Measurements from ENCODE around the gene ERVK3-1. TPM values are rescaled to one million over a fixed set of nuclear protein-coding genes. Genes with fewer than 3 reads are reported as not detected.

The ERVK3-1 gene
- polyA plus RNA-seq, 3 donors: 34.6 to 61.5 (median 38.8) TPM

GRCh38 chr19:58279042-58279924, 25.9 kb upstream of the ERVK3-1 start:
- DNase-seq: peak in 2 of 3 donors; percentile 7 to 15
- peaks cover 34 to 36% of the 10 kb centered on the region in 2 donors for H3K36me3 Mint-ChIP-seq
- Histone ChIP-seq H3K4me1 (ENCODE audit: control insufficient read depth in 1 of 2, insufficient read depth in 2 of 2, low read length in 2 of 2) (peaks cover 15 to 25% of the 10 kb centered on the region in 2 donors), H4K20me1 (ENCODE audit: insufficient read depth, low read length) (no peaks in the 10 kb centered on the region), H3K4me3 (replicated peaks in 1 of 3; ENCODE audit: low read depth in 2 of 3, low read length in 3 of 3) (peak overlapping the region; percentile 67 to 91 (median 89)), H2AFZ (ENCODE audit: insufficient read depth, low read depth, low read length, poor library complexity, severe bottlenecking) (peak overlapping the region; percentile 100), H3K36me3 (replicated peaks in 1 of 2; ENCODE audit: control insufficient read depth in 1 of 2, insufficient read depth in 2 of 2, low read length in 2 of 2) (no peaks in the 10 kb centered on the region), H3K27ac (ENCODE audit: low read depth in 1 of 2, low read length in 2 of 2) (peak overlapping the region; percentile 75 to 87), H3K4me2 (replicated peaks; ENCODE audit: extremely low read depth, low read length, poor library complexity, severe bottlenecking) (peak overlapping the region; percentile 96), H3K79me2 (ENCODE audit: insufficient read depth, low read length) (peaks cover 16% of the 10 kb centered on the region), H3K27me3 (ENCODE audit: control insufficient read depth in 2 of 2, insufficient read depth in 2 of 2, low read length in 2 of 2) (no peaks in the 10 kb centered on the region), H3K9me3 (replicated peaks in 1 of 2; ENCODE audit: control insufficient read depth in 1 of 2, insufficient read depth in 1 of 2, low read length in 2 of 2) (peaks cover 41 to 67% of the 10 kb centered on the region in 2 donors), H3K9ac (ENCODE audit: insufficient read depth, low read length, poor library complexity, severe bottlenecking) (peak overlapping the region; percentile 86)
- TF ChIP-seq, protein P1, sequence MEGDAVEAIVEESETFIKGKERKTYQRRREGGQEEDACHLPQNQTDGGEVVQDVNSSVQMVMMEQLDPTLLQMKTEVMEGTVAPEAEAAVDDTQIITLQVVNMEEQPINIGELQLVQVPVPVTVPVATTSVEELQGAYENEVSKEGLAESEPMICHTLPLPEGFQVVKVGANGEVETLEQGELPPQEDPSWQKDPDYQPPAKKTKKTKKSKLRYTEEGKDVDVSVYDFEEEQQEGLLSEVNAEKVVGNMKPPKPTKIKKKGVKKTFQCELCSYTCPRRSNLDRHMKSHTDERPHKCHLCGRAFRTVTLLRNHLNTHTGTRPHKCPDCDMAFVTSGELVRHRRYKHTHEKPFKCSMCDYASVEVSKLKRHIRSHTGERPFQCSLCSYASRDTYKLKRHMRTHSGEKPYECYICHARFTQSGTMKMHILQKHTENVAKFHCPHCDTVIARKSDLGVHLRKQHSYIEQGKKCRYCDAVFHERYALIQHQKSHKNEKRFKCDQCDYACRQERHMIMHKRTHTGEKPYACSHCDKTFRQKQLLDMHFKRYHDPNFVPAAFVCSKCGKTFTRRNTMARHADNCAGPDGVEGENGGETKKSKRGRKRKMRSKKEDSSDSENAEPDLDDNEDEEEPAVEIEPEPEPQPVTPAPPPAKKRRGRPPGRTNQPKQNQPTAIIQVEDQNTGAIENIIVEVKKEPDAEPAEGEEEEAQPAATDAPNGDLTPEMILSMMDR (IDR thresholded peaks at IDR 0.05): no peak
- 3% methylated on average over 57 of the region's 60 CpGs for WGBS (ENCODE audit: insufficient coverage)
- peaks cover 0 to 2% (median 0%) of the 10 kb centered on the region in 3 donors for H3K27me3 Mint-ChIP-seq (ENCODE audit: low read depth in 3 of 3)
- H3K27ac Mint-ChIP-seq: peak overlapping the region; percentile 86 to 95 (median 93)
- peaks cover 20% of the 10 kb centered on the region for H3K4me1 Mint-ChIP-seq
- intact Hi-C loops (cut with micrococcal nuclease): loop anchor here in 1 of 2 donors (5.0 kb wide), 1 partner anchor 97 kb away; the partner anchor contains the start of gene ZNF274
- peaks cover 39 to 87% (median 71%) of the 10 kb centered on the region in 7 donors for H3K9me3 Mint-ChIP-seq
- H3K4me3 Mint-ChIP-seq: peak overlapping the region; percentile 92 to 95

- Histone ChIP-seq H3K36me3 (replicated peaks in 1 of 2; ENCODE audit: control insufficient read depth in 1 of 2, insufficient read depth in 2 of 2, low read length in 2 of 2) (peaks cover 0 to 4% of the 10 kb centered on the region in 2 donors), H3K27ac (ENCODE audit: low read depth in 1 of 2, low read length in 2 of 2) (no peak overlapping the region), H3K4me3 (replicated peaks in 1 of 3; ENCODE audit: low read depth in 2 of 3, low read length in 3 of 3) (peak overlapping the region in 2 of 3 experiments; percentile 89 to 91), H4K20me1 (ENCODE audit: insufficient read depth, low read length) (no peaks in the 10 kb centered on the region), H2AFZ (ENCODE audit: insufficient read depth, low read depth, low read length, poor library complexity, severe bottlenecking) (peak overlapping the region; percentile 100), H3K9ac (ENCODE audit: insufficient read depth, low read length, poor library complexity, severe bottlenecking) (no peak overlapping the region), H3K9me3 (replicated peaks in 1 of 2; ENCODE audit: control insufficient read depth in 1 of 2, insufficient read depth in 1 of 2, low read length in 2 of 2) (peaks cover 41 to 71% of the 10 kb centered on the region in 2 donors), H3K27me3 (ENCODE audit: control insufficient read depth in 2 of 2, insufficient read depth in 2 of 2, low read length in 2 of 2) (no peaks in the 10 kb centered on the region), H3K4me1 (ENCODE audit: control insufficient read depth in 1 of 2, insufficient read depth in 2 of 2, low read length in 2 of 2) (peaks cover 15 to 25% of the 10 kb centered on the region in 2 donors), H3K4me2 (replicated peaks; ENCODE audit: extremely low read depth, low read length, poor library complexity, severe bottlenecking) (peak overlapping the region; percentile 96), H3K79me2 (ENCODE audit: insufficient read depth, low read length) (peaks cover 16% of the 10 kb centered on the region)
- TF ChIP-seq, protein P1 (IDR thresholded peaks at IDR 0.05): no peak
- Mint-ChIP-seq H3K4me3 (peak overlapping the region; percentile 92 to 95), H3K4me1 (peaks cover 20% of the 10 kb centered on the region), H3K27me3 (ENCODE audit: low read depth in 3 of 3) (peaks cover 0 to 2% (median 0%) of the 10 kb centered on the region in 3 donors), H3K27ac (peak overlapping the region in 1 of 7 donors; percentile 95), H3K36me3 (peaks cover 30 to 33% of the 10 kb centered on the region in 2 donors), H3K9me3 (peaks cover 38 to 86% (median 71%) of the 10 kb centered on the region in 7 donors)
- DNase-seq: no peak
- intact Hi-C loops (cut with micrococcal nuclease): loop anchor here (5.0 kb wide), 1 partner anchor 98 kb away; the partner anchor contains the start of gene ZNF274 (in 2 of the 2)
- 89% methylated on average over 3 of the region's 4 CpGs for WGBS (ENCODE audit: insufficient coverage)
Observed at GRCh38 chr19:58279925-58280316, 25.3 kb upstream of the ERVK3-1 start.

Data from CD14-positive monocyte (primary cell).